DND-41 (cell line): Measurements from ENCODE around the gene H2BW2.

ENCODE experiments used
- ATAC-seq: fragments of 200-7000 bp; cut with Tn5 transposase; 3 replicates; pipeline ENCODE4 v1.9.1; 2021; ENCODE audit warnings: low read depth; ENCODE audit not compliant: insufficient read depth
- DNase-seq: peaks from one replicate; pipeline ENCODE4 v3.0.0-alpha.2; 2020
- H2AFZ ChIP-seq: 2 replicates; pipeline ENCODE4 v1.6.0; 2012; ENCODE audit warnings: low read depth, low read length
- H3K27ac ChIP-seq: 2 replicates; pipeline ENCODE4 v1.5.1; 2012; ENCODE audit warnings: low read length, inconsistent platforms
- H3K27me3 ChIP-seq: fragments of 200-600 bp; sonication (generic); 2 replicates; pipeline ENCODE4 v1.6.0; 2012; ENCODE audit warnings: low read length, mild to moderate bottlenecking, inconsistent platforms; ENCODE audit not compliant: insufficient read depth, poor library complexity
- H3K36me3 ChIP-seq: 2 replicates; pipeline ENCODE4 v1.5.1; 2012; ENCODE audit warnings: low read length, inconsistent platforms; ENCODE audit not compliant: insufficient read depth
- H3K4me1 ChIP-seq: 2 replicates; pipeline ENCODE4 v1.5.1; 2012; ENCODE audit warnings: mild to moderate bottlenecking, low read length; ENCODE audit not compliant: insufficient read depth
- H3K4me2 ChIP-seq: 2 replicates; pipeline ENCODE4 v1.6.0; 2012; ENCODE audit warnings: mild to moderate bottlenecking, moderate library complexity, low read length, inconsistent platforms; ENCODE audit not compliant: insufficient read depth
- H3K4me3 ChIP-seq, 2 experiments: fragments of 200-600 bp in 1 of 2; shearing (Covaris generic) in 1 of 2; 2 replicates each; pipeline ENCODE4 v1.5.1; 2012 to 2016; ENCODE audit warnings: inconsistent platforms in 2 of 2, low read length in 2 of 2, mild to moderate bottlenecking in 2 of 2, low read depth in 1 of 2, moderate library complexity in 1 of 2
- H3K79me2 ChIP-seq: 2 replicates; pipeline ENCODE4 v1.6.0; 2012; ENCODE audit warnings: low read length, inconsistent platforms; ENCODE audit not compliant: insufficient read depth
- H3K9ac ChIP-seq: 2 replicates; pipeline ENCODE4 v1.6.0; 2012; ENCODE audit warnings: low read depth, mild to moderate bottlenecking, inconsistent platforms, low read length, moderate library complexity
- H3K9me3 ChIP-seq: 2 replicates; pipeline ENCODE4 v1.5.1; 2012; ENCODE audit warnings: low read length, moderate library complexity, mild to moderate bottlenecking, inconsistent platforms; ENCODE audit not compliant: insufficient read depth, severe bottlenecking
- H4K20me1 ChIP-seq: 2 replicates; pipeline ENCODE4 v1.6.0; 2012; ENCODE audit warnings: low read length; ENCODE audit not compliant: insufficient read depth
- CTCF ChIP-seq: IDR thresholded peaks from 2 replicates; pipeline ENCODE4 v1.5.1; 2012; ENCODE audit warnings: borderline replicate concordance, low read length, moderate library complexity, mild to moderate bottlenecking; ENCODE audit not compliant: poor library complexity, severe bottlenecking; ENCODE audit errors: extremely low read depth
- EZH2 ChIP-seq: IDR thresholded peaks from 3 replicates; pipeline ENCODE4 v1.6.1; 2012; ENCODE audit warnings: borderline replicate concordance, low read depth, mild to moderate bottlenecking, moderate library complexity, low read length, inconsistent platforms; ENCODE audit not compliant: severe bottlenecking

Gene H2BW2

GRCh38 chrX:104085919-104086318, 46.2 kb downstream of the H2BW2 start:
- H3K79me2 ChIP-seq = no peaks in the 10 kb centered on the region
- no peak for TF ChIP-seq CTCF
- TF ChIP-seq EZH2 = no peak
- no peak overlapping the region for H3K9ac ChIP-seq
- no peak overlapping the region for H2AFZ ChIP-seq
- DNase-seq (no peak), ATAC-seq (no peak)
- H4K20me1 ChIP-seq = no peaks in the 10 kb centered on the region
- no peaks in the 10 kb centered on the region for H3K9me3 ChIP-seq
- H3K4me2 ChIP-seq = no peak overlapping the region
- no peak overlapping the region for H3K27ac ChIP-seq
- no peak overlapping the region for H3K4me3 ChIP-seq
- no peaks in the 10 kb centered on the region for H3K36me3 ChIP-seq
- H3K27me3 ChIP-seq = no peaks in the 10 kb centered on the region
- no peaks in the 10 kb centered on the region for H3K4me1 ChIP-seq
